GM21717 (cell line): ENCODE results near the gene OTULIN.

Experiments used
- ATAC-seq: cut with Tn5 transposase; IDR thresholded peaks from one replicate; pipeline ENCODE4 v1.9.1; 2021; ENCODE audit warnings: mild to moderate bottlenecking, moderate library complexity; ENCODE audit not compliant: unreplicated experiment

The OTULIN gene

GRCh38 chr5:14664270-14665100, at the start of gene OTULIN:
TSS of gene OTULIN (plus strand) at chr5:14664718. CDS start at chr5:14664826, 108 bp downstream.
- peak; percentile 66 for ATAC-seq

DNA sequence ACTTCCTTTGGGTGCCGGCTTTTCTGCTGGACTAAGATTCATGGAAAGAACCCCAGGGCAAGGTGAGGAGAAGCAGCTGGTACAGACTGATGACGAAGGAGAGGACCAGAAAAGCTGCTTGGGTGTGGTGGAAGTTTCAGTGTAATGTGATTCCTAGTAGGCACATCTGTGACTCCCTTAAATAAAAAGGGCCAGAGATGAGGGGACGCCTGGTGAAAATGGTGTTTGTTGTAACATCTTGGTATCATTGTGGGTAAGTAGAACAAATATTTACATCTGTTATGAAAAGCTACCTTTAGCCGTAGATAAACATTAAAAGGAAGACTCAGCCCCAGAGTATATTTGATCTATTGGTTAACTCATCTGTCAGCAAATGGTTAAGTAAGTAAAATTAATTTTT, 49.2 kb upstream of the OTULIN start:
- no peak for ATAC-seq

GRCh38 chr5:14617441-14617840, 47.1 kb upstream of the OTULIN start:
- no peak for ATAC-seq

DNA sequence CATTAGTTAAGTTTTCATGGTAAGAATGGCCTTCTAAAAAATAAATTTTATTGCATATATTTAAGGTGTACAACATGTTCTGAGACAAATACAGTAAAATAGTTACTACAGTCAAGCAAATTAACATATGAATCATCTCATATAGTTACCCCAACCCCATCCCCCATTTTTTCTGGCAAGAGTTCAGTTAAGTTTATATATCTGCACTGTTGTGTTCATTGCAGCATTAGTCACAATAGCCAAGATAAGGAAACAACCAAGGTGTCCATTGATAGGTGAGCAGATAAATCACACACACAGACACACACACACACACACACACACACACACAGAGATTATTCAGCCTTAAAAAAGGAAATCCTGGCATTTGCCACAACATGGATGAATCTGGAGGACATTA, 37.2 kb upstream of the OTULIN start:
- no peak for ATAC-seq

- no peak for ATAC-seq
These were observed 36.2 kb upstream of the OTULIN start for GRCh38 chr5:14628346-14628745.

DNA sequence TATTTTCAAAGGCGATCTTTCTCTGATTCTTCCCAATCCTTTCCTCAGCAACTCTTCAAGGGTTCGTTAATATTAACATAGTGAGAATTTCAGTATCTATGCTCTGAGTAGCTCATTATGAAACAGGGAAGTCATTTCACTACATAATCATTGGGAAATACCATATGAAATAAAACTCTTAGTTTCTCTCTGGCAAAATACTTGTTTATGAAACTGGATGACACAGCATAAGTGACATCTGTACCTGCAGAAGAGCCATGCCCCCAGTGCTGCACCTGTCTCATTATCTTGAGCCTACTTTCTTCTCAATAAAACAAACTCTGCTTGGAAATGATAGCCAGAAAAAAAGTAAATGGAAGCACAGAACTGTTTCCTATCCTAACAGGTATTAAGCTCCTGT, 33.8 kb upstream of the OTULIN start:
- ATAC-seq, result no peak

DNA sequence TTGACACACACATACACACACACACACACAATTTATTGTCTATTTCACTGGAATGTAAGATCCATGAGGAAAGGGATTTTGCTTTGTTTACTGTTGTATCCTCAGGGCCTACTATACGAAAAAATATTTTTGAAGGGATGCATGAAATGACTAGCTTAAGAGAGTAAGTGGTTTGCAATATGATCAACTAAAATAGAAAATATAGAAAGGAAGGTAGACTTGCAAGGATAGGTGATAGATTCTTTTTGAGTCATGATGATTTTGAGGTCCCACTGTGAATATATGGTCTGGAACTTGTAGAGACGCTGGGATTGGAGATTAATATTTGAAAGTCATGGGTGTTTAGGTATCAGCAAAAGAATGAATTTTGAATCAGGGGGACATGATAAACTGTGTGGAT, 28.9 kb upstream of the OTULIN start:
- no peak for ATAC-seq

DNA sequence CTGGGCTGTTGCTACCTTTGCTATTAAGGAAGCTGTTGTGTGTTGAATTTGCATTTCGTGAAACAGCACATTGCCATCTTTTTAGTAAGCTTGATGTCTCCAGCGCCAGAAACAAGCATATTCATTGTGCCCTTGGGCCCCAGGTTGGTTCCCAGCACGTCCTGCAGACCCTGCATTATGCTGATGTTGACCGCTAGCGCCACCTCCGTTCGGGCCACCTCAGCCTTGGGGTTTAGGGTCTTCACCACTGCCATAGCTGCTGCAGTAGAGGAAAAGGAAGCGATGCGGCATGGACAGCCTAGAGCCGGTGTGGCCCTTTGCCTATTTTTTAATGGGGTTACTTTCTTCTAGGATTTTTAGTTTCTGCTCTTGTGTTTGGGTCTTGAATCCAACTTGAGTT, 23.8 kb upstream of the OTULIN start:
- no peak for ATAC-seq

DNA sequence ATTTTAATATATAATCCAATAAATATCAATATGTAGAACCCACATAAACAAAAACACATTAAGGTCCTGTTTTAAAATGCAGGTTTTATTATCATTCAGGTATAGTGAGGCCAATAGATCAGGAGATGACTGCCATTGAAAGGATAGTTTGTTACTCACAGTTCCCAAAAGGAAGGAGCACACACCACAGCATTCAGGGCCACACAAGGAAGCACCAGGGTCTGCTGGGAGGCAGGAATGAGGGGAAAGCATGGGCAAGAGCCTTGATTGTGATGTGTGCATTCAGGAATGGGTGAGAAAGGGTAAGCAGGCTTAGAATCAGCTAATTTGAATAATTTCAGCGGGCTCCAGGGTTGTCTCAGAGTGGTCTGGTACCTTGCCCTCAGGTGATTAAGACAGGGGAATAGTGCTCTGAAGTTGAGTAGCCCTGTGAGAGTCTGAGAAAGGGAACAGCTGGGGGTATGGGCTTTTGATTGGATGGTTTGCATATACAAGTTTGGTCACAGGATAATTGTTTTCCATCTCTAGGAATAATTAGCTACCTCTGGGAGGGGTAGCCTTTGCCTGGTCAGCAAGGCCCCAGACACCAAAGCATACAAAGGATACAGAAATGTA, 19.8 kb upstream of the OTULIN start:
- ATAC-seq, result no peak

DNA sequence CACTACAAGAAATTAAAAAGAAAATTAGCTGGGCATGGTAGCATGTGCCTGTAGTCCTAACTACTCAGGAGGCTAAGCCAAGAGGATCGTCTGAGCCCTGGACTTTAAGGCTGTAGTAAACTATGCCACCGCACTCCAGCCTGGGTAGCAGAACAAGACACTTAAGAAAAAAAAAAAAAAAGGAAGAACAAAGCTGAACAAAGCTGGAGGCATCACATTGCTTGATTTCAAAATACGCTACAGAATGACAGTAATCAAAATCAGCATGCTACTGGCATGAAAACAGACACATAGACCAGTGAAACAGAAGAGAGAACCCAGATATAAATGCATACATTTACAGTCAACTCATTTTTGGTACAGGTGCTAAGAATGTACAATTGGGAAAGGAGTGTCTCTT, 14.5 kb upstream of the OTULIN start:
- ATAC-seq, result no peak

- ATAC-seq, result no peak
These were observed 9.3 kb upstream of the OTULIN start for GRCh38 chr5:14655146-14655741.

GRCh38 chr5:14656898-14657297, 7.6 kb upstream of the OTULIN start:
- no peak for ATAC-seq

DNA sequence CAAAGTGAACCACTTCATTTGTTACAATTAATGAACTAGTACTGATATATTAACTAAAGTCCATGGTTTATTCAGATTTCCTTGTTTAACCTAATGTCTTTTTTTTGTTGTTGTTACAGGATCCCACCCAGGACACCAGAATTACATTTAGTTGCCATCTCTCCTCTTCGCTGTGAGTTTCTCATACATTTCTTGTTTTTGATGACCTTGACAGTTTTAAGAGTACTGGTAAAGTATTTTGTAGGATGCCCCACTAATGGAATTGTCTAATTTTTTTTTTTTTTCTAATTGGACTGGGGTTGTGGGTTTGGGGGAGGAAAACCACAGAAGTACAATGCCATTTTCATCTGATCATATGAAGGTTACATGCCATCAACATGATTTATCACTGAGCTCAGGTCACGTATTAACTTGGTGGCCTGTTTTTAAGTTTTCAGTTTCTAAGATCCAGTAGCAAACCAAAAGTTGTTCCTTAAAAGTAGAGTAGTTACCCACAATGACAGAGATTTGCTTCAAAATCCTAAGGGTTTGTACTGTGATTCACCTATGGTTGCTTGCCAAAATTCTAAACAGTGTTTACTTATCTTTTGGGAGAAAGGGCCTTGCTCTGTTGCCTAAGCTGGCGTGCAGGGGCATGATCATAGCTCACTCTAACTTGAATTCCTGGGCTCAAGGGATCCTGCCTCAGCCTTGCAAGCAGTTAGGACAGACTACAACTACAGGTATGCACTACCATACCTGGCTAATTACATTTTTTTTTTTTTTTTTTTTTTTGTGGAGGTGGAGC, 4.5 kb upstream of the OTULIN start:
- ATAC-seq, result no peak

DNA sequence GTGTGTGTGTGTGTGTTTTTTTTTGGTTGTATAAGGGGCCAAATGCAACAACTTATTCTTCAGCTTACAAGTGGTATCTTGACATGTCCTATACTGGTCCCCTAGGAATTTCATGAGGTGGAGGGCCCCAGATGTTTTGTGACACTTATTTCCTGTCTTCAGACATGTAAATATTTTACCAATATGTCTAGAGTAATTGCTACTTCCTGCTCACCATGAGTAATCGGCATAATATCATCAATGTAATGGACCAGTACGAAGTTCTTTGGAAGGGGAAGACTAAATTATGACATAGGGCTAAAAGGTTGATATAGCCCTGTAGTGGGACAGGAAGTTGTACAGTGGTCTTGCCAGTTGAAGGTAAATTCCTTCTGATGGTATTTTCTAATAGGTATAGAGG, 3.7 kb upstream of the OTULIN start:
- ATAC-seq, result no peak

DNA sequence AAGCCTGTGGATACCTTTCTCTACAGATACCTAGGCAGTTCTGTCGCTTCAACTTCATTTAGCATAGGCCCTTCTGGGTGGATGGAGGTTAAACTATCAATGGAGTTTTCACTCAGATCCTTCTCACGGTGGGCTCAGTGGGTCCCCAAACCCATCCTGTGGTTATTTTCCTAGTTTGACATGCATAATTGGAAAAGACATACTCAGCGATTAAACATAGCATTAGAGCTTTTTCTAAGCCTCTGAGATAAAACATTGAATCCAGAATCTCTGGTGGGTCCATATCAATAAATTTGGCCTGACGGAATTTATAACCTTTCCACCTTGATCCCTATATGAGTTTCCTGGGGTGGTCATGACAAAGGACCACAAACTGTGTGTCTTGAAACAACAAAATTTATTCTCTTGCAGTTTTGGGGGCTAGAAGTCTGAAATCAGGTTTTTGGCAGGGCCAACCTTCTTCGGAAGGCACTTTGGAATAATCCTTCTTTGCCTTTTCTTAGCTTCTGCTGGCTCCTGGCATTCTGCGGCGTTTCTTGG, 1.7 kb upstream of the OTULIN start:
- no peak for ATAC-seq

DNA sequence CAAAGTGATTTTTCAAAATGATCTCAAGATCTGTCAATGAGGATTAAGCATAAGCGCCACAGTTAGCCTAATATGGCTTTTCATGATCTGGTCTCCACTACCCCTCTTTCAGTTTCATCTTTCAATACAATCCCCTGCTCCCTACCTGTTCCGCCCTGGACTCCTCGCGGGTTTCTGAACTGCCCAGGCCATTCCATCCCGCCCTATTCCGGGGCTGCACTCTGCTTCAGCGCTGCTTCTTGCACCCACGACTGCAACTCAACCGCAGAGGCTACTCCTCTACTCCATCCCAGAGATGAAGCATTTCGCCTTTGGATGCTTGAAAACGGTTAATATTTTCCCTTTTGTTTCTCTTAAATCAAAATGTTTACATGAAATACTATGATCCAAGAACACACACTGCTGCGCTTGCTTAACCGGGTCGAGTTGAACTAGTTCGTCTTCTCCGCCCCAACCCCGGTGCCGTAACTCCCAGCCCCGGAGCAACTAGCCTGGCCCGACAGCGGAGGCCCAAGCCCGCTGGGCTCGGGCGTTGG, 716 bp upstream of the OTULIN start:
- ATAC-seq, result peak; percentile 36

GRCh38 chr5:14665101-14665822, 744 bp downstream of the OTULIN start:
- ATAC-seq, result no peak

GRCh38 chr5:14665949-14666348, 1.4 kb downstream of the OTULIN start:
- ATAC-seq, result peak; percentile 28

DNA sequence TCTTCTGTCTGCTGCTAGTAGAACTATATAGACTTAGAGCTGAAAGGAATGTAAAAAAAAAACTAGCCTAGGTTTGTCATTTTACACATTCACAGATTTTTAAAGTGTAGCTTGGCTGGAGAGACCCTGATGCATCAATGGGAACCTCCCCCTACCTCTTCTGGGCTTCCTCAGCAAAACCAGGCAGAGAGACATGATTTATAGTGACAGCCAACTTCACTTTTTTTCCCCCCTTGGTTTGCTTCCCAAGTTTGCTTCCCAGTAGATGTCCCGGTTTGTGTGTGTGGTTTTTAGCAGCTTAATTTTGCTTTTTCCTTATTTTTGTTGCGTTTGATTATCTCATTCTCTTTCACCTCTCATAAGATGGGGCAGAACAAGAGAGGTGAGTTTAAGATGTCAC, 1.8 kb downstream of the OTULIN start:
- no peak for ATAC-seq

GRCh38 chr5:14667290-14667689, 2.8 kb downstream of the OTULIN start:
- no peak for ATAC-seq
